GDM1 (cell line): Measurements from ENCODE around the gene USP14.
"Not testable (repeated sequence)": the region's sequence is repeated elsewhere in the genome, so short reads cannot be mapped to it uniquely, and the experiment has no call there.

Experiments used
- DNase-seq: peaks from one replicate; lab custom pipeline; 2025; lab: John Stamatoyannopoulos, UW

The USP14 gene

GRCh38 chr18:158128-159036 lies at the start of gene USP14:
Gene USP14, plus strand, starts transcription at chr18:158557. Its CDS starts 142 bp downstream, at chr18:158699.
- peak; percentile 98 for DNase-seq

- not testable (repeated sequence) for DNase-seq
Measured at GRCh38 chr18:108665-109063, 49.7 kb upstream of the USP14 start.

- not testable (repeated sequence) for DNase-seq
Measured at GRCh38 chr18:109130-109921, 49.0 kb upstream of the USP14 start.

- not testable (repeated sequence) for DNase-seq
Measured at GRCh38 chr18:109922-110261, 48.5 kb upstream of the USP14 start.

GRCh38 chr18:110351-111201 lies 47.8 kb upstream of the USP14 start:
- DNase-seq, result not testable (repeated sequence)

GRCh38 chr18:111306-112014 lies 46.9 kb upstream of the USP14 start:
- DNase-seq, result no peak

- DNase-seq, result not testable (repeated sequence)
Measured at GRCh38 chr18:112015-112733, 46.2 kb upstream of the USP14 start.

- DNase-seq, result not testable (repeated sequence)
Measured at GRCh38 chr18:120539-121260, 37.7 kb upstream of the USP14 start.

- no peak for DNase-seq
Measured at GRCh38 chr18:135045-135444, 23.3 kb upstream of the USP14 start.

GRCh38 chr18:136433-136832 lies 21.9 kb upstream of the USP14 start:
- no peak for DNase-seq

- no peak for DNase-seq
Measured at GRCh38 chr18:137327-137726, 21.0 kb upstream of the USP14 start.

- no peak for DNase-seq
Measured at GRCh38 chr18:140670-141266, 17.6 kb upstream of the USP14 start.

GRCh38 chr18:142624-143296 lies 15.6 kb upstream of the USP14 start:
- DNase-seq, result not testable (repeated sequence)

GRCh38 chr18:148841-149240 lies 9.5 kb upstream of the USP14 start:
- DNase-seq, result no peak

- no peak for DNase-seq
Measured at GRCh38 chr18:154151-154550, 4.2 kb upstream of the USP14 start.

GRCh38 chr18:155688-156087 lies 2.7 kb upstream of the USP14 start:
- no peak for DNase-seq

GRCh38 chr18:156514-157230 lies 1.7 kb upstream of the USP14 start:
- no peak for DNase-seq

- no peak for DNase-seq
Measured at GRCh38 chr18:159037-159652, 788 bp downstream of the USP14 start.
